Hematopoietic multipotent progenitor cell treated with erythropoietin and hydrocortisone succinate and interleukin-3 and kit ligand, for 6 days (in vitro differentiated cells): ENCODE results near the gene GPC3.
A peak's percentile ranks its signal among the peaks of the same experiment; 100 is the strongest.
"Not testable (repeated sequence)": the region's sequence is repeated elsewhere in the genome, so short reads cannot be mapped to it uniquely, and the experiment has no call there.

Source experiments
- DNase-seq: peaks from one replicate; pipeline ENCODE4 v3.0.0-alpha.2; 2015

Gene GPC3

DNA sequence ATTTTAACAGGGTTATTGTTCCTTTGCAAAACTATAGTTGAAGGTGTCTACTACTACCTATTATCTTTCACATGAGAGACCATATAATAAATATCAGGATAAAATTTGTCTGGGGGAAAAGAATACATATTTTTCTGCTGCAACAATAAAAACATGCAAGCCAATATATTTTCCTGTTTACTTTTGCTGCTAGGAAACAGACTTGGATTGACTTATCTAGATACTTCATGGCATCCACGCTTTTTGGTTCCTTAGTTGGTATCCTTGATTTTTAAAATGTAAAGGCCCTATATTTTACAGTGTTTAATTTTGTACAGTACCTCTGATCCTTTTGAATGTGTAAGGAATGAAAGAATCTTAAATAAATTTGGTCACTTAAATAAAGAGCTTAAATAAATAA, 150.6 kb downstream of the GPC3 start:
- no peak for DNase-seq

DNA sequence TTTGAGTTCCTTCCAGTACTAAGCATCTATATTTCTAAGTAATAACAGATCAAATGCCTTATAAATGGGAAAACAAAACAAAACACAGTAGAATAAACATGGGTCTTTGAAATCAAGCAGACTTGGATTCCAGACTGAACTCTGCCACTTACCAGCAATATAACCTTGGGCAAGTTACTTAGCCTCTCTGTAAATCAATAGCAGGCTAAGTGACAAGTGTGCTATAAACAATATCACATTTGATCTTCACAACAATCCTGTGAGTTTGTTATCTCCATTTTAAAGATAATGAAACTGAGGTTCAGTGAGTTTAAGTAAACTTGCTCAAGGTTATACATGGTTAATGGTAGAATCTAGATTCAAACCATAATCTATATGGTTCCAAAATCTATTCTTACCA, 165.8 kb downstream of the GPC3 start:
- no peak for DNase-seq

GRCh38 chrX:133818019-133818418, 167.4 kb downstream of the GPC3 start:
- no peak for DNase-seq

DNA sequence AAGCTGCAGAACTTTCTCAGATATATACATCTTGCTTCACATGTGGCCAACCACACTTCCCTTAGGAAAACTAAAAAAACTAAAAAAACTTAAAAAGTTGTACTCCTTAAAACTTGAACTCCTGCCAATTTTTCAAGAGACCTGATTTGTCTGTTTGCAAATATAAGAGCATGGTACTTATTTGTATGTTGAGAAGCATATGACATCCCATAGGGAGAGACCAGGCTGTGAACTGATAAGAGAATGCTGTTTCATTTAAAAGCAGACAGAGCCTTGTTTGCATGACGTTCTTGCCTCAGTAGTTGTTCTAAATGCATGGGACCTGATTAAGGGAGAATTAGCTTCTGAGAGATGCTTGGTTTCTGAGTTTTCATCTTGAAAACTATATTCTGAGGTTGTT, 169.9 kb downstream of the GPC3 start:
- no peak for DNase-seq

GRCh38 chrX:133813971-133814370, 171.4 kb downstream of the GPC3 start:
- DNase-seq: no peak

- DNase-seq: no peak
These were observed 173.0 kb downstream of the GPC3 start for GRCh38 chrX:133812402-133812801.

DNA sequence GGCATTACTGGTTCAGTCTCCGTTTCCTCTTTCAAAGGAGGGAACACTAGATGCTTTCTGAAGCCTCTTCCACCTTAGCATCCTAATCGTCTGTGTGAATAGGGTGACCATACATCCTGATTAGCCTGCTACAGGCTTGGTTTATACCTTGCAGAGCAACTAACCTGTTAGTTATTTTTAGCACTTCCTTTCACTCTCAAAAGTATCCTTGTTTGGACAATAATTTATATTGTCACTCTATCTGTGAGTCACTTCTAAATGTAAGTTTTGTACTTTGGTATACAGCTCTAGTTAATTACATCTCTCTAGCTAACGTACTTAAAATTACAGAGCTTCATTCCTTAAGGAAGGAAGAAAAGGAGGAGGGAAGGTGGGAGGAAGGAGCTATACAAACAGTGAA, 174.5 kb downstream of the GPC3 start:
- DNase-seq: no peak

- DNase-seq: no peak
These were observed 181.3 kb downstream of the GPC3 start for GRCh38 chrX:133804072-133804471.

DNA sequence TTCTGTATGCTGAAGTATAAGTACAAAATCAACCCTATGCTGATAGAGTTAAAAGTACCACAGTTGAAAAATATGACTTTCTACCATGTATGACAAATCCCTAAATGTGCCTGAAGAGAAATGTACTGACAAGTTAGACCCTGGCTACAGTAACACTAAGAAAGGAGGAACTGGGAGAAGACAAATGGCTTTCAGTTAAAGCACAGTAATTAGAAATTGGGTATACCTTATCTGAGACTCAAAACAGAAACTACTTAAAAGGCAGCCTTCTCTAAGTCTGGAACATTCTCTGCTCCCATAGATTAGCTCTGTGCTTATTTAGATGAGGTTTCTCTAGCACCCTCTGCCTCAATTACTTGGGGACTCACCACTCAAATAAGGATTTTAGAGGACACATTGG, 189.1 kb downstream of the GPC3 start:
- no peak for DNase-seq

GRCh38 chrX:133794126-133794525, 191.3 kb downstream of the GPC3 start:
- no peak for DNase-seq

- no peak for DNase-seq
These were observed 191.8 kb downstream of the GPC3 start for GRCh38 chrX:133793626-133794025.

DNA sequence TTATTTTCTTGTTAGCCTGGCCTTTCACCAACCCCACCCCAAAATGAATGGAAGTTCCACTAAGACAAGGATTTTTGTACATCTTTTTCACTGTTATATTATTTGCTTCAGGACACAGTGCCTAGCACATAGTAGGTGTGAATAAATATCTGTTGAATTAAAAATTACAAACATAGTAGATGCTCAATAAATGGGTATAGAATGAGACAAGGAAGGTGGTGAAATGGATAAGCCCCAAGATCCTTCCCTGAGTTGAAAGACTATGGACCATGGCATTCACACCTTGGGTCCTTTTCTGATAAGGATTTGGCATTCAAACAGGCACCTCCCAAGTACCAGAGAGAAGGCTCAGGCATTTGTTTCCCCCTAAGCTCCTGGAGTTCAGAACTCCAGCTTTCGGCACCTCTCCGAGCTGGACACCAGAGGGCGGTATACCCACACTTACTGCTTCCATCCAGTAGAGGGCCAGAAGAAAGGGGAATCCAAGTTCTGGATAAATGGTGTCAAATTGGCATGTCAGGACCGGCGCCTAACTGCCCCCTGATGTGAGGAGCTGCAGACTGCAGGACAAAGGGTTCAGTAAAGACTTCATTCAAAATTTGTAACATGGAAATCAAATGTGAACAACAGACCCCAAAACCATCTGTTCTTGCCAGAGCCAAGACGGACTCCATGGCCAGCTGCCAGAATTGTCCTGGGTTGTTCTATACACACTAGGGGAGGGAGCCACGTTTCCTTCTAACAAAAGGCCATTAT, 193.0 kb downstream of the GPC3 start:
- peak; percentile 77 for DNase-seq

DNA sequence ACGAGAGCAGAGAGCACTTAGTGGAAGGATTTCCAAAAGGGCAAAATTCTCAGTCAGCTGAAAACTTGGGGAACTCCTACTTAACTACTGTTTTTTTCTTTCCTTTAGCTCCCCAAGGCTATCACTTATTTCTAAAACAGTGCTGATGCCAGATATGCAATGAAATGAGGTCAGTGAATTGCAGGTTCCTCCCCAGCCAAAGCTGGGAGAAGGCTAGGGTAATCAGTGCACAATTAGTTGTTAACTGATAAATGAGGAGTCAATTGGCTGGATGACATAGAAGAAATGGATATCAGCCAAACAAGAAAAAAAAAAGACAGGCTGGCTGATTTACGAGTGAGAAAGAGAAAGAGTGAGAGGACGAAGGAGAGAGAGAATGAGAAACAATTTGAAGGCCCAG, 195.6 kb downstream of the GPC3 start:
- no peak for DNase-seq

DNA sequence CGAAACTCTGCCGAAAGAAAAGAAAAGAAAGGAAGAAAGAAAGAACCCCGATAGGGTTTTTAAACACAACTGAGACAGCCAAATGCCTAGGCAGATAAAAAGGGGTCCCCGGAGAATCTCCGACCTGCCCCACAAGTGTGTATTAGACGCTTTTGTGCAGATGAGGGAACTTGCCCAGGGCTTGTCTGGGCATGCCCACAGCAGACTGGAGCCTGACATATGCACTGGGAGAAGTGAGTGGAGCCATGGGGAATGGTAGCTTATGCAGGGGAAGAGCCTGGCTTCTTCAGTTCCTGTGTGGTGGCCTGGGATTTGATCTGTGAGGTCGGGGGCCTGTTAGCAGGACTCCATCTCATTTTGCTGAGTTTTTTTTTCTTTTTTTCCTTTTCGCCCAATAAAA, 199.0 kb downstream of the GPC3 start:
- DNase-seq: no peak

DNA sequence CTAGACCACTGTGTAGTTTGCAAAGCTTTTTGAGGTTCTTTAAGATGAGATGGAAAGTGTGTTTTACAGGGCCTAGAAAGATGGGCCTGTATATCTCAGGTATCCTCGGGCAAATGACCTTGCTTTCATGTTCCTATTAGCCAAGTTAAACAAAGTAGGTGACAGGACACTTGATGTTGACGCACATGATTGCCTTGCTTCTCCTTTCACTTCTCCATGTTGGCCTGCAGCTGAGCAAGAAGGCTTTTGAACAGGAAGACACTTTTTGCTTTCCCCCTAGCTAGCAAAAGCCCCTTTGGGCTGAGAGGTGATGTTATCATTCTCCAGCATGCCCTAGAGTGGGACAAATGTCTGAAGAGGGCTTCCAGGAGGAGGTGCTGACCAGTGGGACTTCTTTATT, 202.1 kb downstream of the GPC3 start:
- no peak for DNase-seq

- no peak for DNase-seq
These were observed 204.2 kb downstream of the GPC3 start for GRCh38 chrX:133781174-133781573.

DNA sequence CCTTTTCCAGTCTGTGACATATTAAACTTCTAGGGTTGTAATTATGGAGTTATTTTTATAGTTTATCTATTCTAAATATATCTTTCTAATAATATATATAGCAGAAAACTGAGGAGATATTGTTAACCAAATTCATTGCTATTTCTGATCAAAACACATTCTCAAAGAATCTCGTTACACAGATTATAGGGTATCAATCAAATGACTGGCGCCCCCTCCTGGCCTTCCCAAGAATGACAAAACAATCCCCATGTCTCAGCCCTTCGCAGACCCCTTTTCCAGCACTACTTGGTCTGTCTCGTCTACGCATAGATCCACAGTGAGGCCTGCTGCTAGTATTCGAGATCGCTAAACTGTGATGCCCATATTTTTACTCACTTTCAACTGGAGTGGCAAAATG, 209.3 kb downstream of the GPC3 start:
- peak; percentile 27 for DNase-seq

DNA sequence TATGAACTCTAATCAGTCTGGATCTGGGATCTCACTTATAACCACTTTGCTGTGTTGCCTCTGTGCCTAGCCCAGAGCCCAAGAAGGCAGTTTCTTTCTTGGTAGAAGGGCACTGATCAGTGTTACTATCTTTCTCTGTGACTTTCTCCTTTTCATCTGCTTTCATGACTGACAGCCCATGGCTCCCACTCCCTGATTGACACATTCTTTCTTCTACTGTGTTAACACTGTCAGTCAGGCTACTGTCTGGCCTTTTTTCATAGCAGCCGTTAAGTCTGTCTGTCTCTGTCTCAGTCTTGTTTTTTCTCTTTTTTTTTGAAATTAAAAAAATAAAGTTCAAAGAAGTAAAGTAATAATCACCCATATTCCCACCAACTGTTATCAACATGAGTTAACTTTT, 210.6 kb downstream of the GPC3 start:
- DNase-seq: no peak

- no peak for DNase-seq
These were observed 214.2 kb downstream of the GPC3 start for GRCh38 chrX:133771086-133771646.

- not testable (repeated sequence) for DNase-seq
These were observed 222.3 kb downstream of the GPC3 start for GRCh38 chrX:133762976-133763548.

DNA sequence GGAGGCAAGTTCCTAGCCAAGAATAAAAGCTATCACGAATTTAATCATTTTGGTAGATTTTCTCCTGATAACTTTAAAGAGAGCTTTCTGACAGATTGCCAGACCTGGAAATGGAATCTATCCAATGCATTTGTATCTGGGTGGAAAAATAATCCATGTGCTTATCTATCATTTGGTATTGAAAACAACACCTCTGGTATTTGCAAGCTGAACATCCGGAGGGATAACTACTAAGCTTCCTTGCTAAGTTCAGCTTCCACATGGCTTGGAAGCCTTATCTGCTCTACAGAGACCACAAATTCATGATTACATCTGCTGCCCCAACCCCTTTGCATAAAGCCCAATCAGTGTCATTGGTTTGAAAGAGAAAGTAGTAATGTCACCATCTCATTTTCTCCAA, 230.7 kb downstream of the GPC3 start:
- DNase-seq: no peak

GRCh38 chrX:133749951-133750350, 235.4 kb downstream of the GPC3 start:
- DNase-seq: no peak

DNA sequence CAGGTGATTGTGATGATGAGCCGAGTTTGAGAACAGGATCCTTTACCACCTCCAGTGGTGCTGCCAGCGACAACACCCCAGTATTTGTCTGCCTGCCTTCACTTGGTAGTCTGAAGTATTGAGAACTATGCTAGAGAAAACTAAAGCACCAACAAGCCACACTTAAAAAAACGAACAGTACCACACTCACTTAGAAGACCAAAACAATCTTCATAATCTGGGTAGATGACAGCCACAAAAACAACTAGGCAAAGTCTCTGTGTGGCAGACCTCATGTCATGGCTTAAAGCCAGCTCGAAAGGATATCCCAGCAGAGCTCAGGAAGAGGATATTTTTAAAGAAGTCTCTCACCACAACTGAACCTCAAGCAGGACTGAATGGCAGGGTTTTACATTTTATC, 236.0 kb downstream of the GPC3 start:
- DNase-seq: no peak

DNA sequence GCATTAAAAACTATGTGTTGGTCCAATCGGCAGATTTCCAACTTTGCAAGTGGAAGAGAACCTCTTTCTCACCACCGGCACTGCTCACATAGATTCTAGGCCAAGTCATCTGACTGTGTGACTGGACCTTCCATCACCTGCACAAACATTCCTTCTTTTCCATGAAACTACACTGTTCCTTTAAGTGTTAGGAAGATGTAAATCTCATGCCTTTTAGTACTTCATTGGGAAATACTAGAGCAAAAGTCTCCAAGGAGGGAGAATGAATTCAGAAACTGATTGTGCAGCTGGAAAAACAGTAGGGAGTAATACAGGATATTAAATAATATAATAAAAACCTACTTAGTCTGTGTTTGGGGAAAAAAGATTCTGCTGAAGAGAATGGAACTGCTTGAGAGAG, 238.2 kb downstream of the GPC3 start:
- DNase-seq: no peak

DNA sequence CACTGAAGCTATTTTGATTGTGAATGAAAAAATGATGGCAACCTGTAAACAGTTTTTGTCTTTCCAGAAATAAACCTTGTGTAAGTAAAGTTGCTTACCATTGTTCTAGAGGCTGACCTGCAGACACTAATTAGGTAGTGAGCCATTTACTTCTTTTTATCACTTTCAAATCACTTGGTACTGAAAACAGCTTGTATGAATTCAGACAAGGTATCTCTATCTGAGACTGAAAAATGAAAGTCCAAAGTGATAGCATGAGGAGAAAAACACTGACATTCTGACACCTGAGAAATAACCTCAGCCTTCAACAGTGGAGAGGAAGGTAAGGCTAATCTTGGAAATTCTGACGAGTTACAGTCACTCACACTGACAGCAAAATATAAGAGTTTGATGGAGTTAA, 238.8 kb downstream of the GPC3 start:
- no peak for DNase-seq
